DOHH2 (cell line): ENCODE measurements around the gene GTF2F2.

Experiments
- H3F3A ChIP-seq: fragments of 200-600 bp; sonication (generic), shearing (Covaris generic); 2 replicates; pipeline ENCODE4 v1.6.0; 2016; ENCODE audit warnings: antibody characterized with exemption, mild to moderate bottlenecking; ENCODE audit not compliant: control insufficient read depth, insufficient read depth
- H3K27ac ChIP-seq: fragments of 200-600 bp; sonication (generic); 2 replicates; pipeline ENCODE4 v1.5.1; 2014; ENCODE audit warnings: low read depth, mild to moderate bottlenecking, low read length, moderate library complexity
- H3K27me3 ChIP-seq: fragments of 200-600 bp; sonication (generic); 2 replicates; pipeline ENCODE4 v1.6.1; 2014; ENCODE audit warnings: mild to moderate bottlenecking, low read length, mixed read lengths; ENCODE audit not compliant: control insufficient read depth
- H3K36me3 ChIP-seq: fragments of 200-600 bp; sonication (generic); 2 replicates; pipeline ENCODE4 v1.6.1; 2014; ENCODE audit warnings: mild to moderate bottlenecking, low read length, moderate library complexity, mixed read lengths; ENCODE audit not compliant: control insufficient read depth
- H3K4me1 ChIP-seq: fragments of 200-600 bp; sonication (generic); 2 replicates; pipeline ENCODE4 v1.6.1; 2014; ENCODE audit warnings: mild to moderate bottlenecking, low read length, mixed read lengths; ENCODE audit not compliant: control insufficient read depth
- H3K4me2 ChIP-seq: fragments of 200-600 bp; sonication (generic); 2 replicates; pipeline ENCODE4 v1.6.0; 2014; ENCODE audit warnings: mild to moderate bottlenecking, low read length, moderate library complexity
- H3K4me3 ChIP-seq: fragments of 200-600 bp; sonication (generic); 2 replicates; pipeline ENCODE4 v1.5.1; 2014; ENCODE audit warnings: mild to moderate bottlenecking, low read length, mixed read lengths
- H3K79me2 ChIP-seq: fragments of 200-600 bp; sonication (generic); 2 replicates; pipeline ENCODE4 v1.6.1; 2014; ENCODE audit warnings: mild to moderate bottlenecking, low read length, mixed read lengths; ENCODE audit not compliant: control insufficient read depth
- H3K9me2 ChIP-seq: fragments of 200-600 bp; sonication (generic); replicated peaks from 2 replicates; pipeline ENCODE4 v1.6.1; 2014; ENCODE audit warnings: mild to moderate bottlenecking, low read length, mixed read lengths; ENCODE audit not compliant: control insufficient read depth
- H3K9me3 ChIP-seq: fragments of 200-600 bp; sonication (generic); 2 replicates; pipeline ENCODE4 v1.6.1; 2014; ENCODE audit warnings: antibody characterized with exemption, low read length, mixed read lengths; ENCODE audit not compliant: control insufficient read depth, insufficient read depth
- H4K20me1 ChIP-seq: fragments of 200-600 bp; sonication (generic); 2 replicates; pipeline ENCODE4 v1.6.0; 2014; ENCODE audit warnings: low read depth, mild to moderate bottlenecking, antibody characterized with exemption, low read length, moderate library complexity; ENCODE audit not compliant: control insufficient read depth, insufficient read depth
- EZH2phosphoT487 ChIP-seq: fragments of 200-600 bp; sonication (generic); IDR thresholded peaks from 2 replicates; pipeline ENCODE4 v1.6.1; 2017; ENCODE audit warnings: borderline replicate concordance, mild to moderate bottlenecking, antibody characterized with exemption, low read length, moderate library complexity, mixed read lengths
- TF ChIP-seq, protein P1 (sequence below): fragments of 200-600 bp; sonication (generic); IDR thresholded peaks from one replicate; pipeline ENCODE4 v1.5.1; 2014; ENCODE audit warnings: antibody characterized with exemption, mild to moderate bottlenecking, low read depth, low read length; ENCODE audit not compliant: poor library complexity, severe bottlenecking

The GTF2F2 gene

DNA sequence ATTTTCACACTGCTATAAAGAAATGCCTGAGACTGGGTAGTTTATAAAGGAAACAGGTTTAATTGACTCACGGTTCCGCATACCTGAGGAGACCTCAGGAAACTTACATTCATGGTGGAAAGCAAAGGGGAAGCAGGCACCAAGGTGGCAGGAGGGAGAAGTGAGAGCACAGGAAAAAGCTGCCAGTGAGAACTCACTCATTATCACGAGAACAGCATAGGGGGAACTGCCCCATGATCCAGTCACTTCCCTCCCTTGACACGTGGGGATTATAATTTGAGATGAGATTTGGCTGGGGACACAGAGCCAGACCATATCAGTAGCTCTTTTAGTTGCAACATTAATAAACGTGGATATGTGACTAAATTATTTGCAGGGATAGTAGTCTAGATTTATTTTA lies 84.8 kb downstream of the GTF2F2 start:
- Histone ChIP-seq H4K20me1 (no peaks in the 10 kb centered on the region), H3K27ac (no peak overlapping the region), H3K27me3 (no peaks in the 10 kb centered on the region), H3K9me2 (no peaks in the 10 kb centered on the region), H3F3A (0 out of 2 replicates have a peak, but pooled peaks cover 3% of the 10 kb centered on the region), H3K36me3 (peaks cover 16% of the 10 kb centered on the region), H3K4me3 (no peak overlapping the region), H3K9me3 (no peaks in the 10 kb centered on the region), H3K4me1 (no peaks in the 10 kb centered on the region), H3K4me2 (no peak overlapping the region), H3K79me2 (no peaks in the 10 kb centered on the region)
- no peak for TF ChIP-seq EZH2phosphoT487
- TF ChIP-seq, protein P1, sequence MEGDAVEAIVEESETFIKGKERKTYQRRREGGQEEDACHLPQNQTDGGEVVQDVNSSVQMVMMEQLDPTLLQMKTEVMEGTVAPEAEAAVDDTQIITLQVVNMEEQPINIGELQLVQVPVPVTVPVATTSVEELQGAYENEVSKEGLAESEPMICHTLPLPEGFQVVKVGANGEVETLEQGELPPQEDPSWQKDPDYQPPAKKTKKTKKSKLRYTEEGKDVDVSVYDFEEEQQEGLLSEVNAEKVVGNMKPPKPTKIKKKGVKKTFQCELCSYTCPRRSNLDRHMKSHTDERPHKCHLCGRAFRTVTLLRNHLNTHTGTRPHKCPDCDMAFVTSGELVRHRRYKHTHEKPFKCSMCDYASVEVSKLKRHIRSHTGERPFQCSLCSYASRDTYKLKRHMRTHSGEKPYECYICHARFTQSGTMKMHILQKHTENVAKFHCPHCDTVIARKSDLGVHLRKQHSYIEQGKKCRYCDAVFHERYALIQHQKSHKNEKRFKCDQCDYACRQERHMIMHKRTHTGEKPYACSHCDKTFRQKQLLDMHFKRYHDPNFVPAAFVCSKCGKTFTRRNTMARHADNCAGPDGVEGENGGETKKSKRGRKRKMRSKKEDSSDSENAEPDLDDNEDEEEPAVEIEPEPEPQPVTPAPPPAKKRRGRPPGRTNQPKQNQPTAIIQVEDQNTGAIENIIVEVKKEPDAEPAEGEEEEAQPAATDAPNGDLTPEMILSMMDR = no peak

DNA sequence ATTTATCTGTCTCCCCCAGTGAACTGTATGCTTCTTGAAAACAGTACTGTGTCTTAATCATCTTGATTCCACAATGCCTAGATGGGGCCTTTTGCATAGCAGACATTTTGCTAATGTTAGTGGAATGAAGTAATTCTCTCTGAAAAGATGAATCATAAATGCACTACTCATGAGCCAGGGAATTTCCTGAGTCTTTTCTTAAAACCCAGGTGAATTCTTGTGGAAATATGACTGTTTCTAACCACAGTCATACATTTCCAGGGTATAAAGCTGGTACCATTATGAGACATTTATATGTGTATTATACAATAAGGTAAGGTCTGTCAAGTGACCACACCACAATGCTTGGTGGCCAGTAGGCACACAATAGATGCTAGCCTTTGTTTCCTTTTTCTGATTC lies 86.0 kb downstream of the GTF2F2 start:
- Histone ChIP-seq H3K27ac (no peak overlapping the region), H3K36me3 (peaks cover 20% of the 10 kb centered on the region), H3F3A (0 out of 2 replicates have a peak, but pooled peaks cover 3% of the 10 kb centered on the region), H4K20me1 (no peaks in the 10 kb centered on the region), H3K4me1 (no peaks in the 10 kb centered on the region), H3K4me3 (no peak overlapping the region), H3K79me2 (no peaks in the 10 kb centered on the region), H3K9me2 (no peaks in the 10 kb centered on the region), H3K4me2 (no peak overlapping the region), H3K27me3 (no peaks in the 10 kb centered on the region), H3K9me3 (no peaks in the 10 kb centered on the region)
- TF ChIP-seq, protein P1 = no peak
- TF ChIP-seq EZH2phosphoT487 = no peak

DNA sequence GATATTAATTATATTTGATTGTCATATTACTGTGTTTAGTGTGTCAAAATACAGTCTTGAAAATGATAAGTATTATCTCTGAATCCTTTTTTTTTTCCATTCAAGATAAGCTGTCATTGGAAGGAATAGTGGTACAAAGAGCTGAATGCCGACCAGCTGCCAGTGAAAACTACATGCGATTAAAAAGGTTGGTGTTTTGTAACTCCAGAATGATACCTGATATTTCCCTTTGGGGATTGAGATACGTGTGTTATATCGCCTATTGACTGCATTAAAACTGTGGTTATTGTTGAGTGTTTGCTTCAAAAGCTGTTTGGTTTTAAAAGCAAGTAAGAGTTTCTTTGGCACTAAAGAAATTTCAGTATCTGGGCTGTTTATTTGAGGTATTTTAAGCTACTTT lies 87.0 kb downstream of the GTF2F2 start:
- H3K79me2 ChIP-seq = no peaks in the 10 kb centered on the region

More for the DNA sequence above, 87.0 kb downstream of the GTF2F2 start:
- TF ChIP-seq, protein P1 = no peak
- no peak for TF ChIP-seq EZH2phosphoT487
- H3K27me3 ChIP-seq = no peaks in the 10 kb centered on the region
- no peaks in the 10 kb centered on the region for H3K9me3 ChIP-seq
- no peak overlapping the region for H3K27ac ChIP-seq
- no peak overlapping the region for H3K4me2 ChIP-seq
- H4K20me1 ChIP-seq = no peaks in the 10 kb centered on the region
- peaks cover 20% of the 10 kb centered on the region for H3K36me3 ChIP-seq
- 0 out of 2 replicates have a peak, but pooled peaks cover 3% of the 10 kb centered on the region for H3F3A ChIP-seq
- no peaks in the 10 kb centered on the region for H3K4me1 ChIP-seq
- no peaks in the 10 kb centered on the region for H3K9me2 ChIP-seq
- H3K4me3 ChIP-seq = no peak overlapping the region
